HG03521 (cell line): ENCODE measurements around the gene MIDN.

Experiments used
- ATAC-seq: cut with Tn5 transposase; IDR thresholded peaks from one replicate; pipeline ENCODE4 v1.9.1; 2021; ENCODE audit warnings: mild to moderate bottlenecking, moderate library complexity; ENCODE audit not compliant: unreplicated experiment

MIDN gene

GRCh38 chr19:1269065-1269477, 20.7 kb downstream of the MIDN start, which contains the start of gene CIRBP:
Gene CIRBP, plus strand, starts transcription at chr19:1269332. Its CDS starts 1,602 bp downstream, at chr19:1270934.
- ATAC-seq: peak; percentile 55

GRCh38 chr19:1269478-1270212, 21.3 kb downstream of the MIDN start:
- peak; percentile 18 for ATAC-seq

- ATAC-seq: no peak
Measured at GRCh38 chr19:1270213-1270853, 21.9 kb downstream of the MIDN start.

GRCh38 chr19:1270854-1271527, 22.6 kb downstream of the MIDN start:
- no peak for ATAC-seq

- ATAC-seq: no peak
Measured at GRCh38 chr19:1271528-1272422, 23.4 kb downstream of the MIDN start.

GRCh38 chr19:1272423-1273262, 24.3 kb downstream of the MIDN start:
- no peak for ATAC-seq

GRCh38 chr19:1273263-1274041, 25.1 kb downstream of the MIDN start:
- no peak for ATAC-seq

- no peak for ATAC-seq
Measured at GRCh38 chr19:1274081-1274851, 25.9 kb downstream of the MIDN start.

- ATAC-seq: no peak
Measured at GRCh38 chr19:1274852-1275259, 26.5 kb downstream of the MIDN start.

- ATAC-seq: peak; percentile 74
Measured at GRCh38 chr19:1275260-1275975, 27.0 kb downstream of the MIDN start, which contains the start of gene FAM174C. Gene FAM174C, plus strand, starts transcription at chr19:1275530. Its CDS starts 20 bp downstream, at chr19:1275550.

GRCh38 chr19:1275976-1276627, 27.7 kb downstream of the MIDN start:
- ATAC-seq: no peak

GRCh38 chr19:1276628-1277022, 28.2 kb downstream of the MIDN start:
- no peak for ATAC-seq

- no peak for ATAC-seq
Measured at GRCh38 chr19:1277061-1277460, 28.7 kb downstream of the MIDN start.

GRCh38 chr19:1278074-1278473, 29.7 kb downstream of the MIDN start:
- ATAC-seq: no peak

- ATAC-seq: no peak
Measured at GRCh38 chr19:1278713-1279660, 30.6 kb downstream of the MIDN start.

- ATAC-seq: no peak
Measured at GRCh38 chr19:1279782-1280341, 31.5 kb downstream of the MIDN start.
